OCI-LY1 (cell line): Measurements from ENCODE around the gene MAN1A2.

Experiments
- H2AFZ ChIP-seq: fragments of 200-600 bp; sonication (generic), shearing (Covaris generic); 2 replicates; pipeline ENCODE4 v1.6.0; 2014; ENCODE audit warnings: antibody characterized with exemption, mild to moderate bottlenecking, low read length
- H3F3A ChIP-seq: fragments of 200-600 bp; sonication (generic), shearing (Covaris generic); 2 replicates; pipeline ENCODE4 v1.6.0; 2014; ENCODE audit warnings: mild to moderate bottlenecking, antibody characterized with exemption, low read length, moderate library complexity; ENCODE audit not compliant: insufficient read depth
- H3K27ac ChIP-seq: fragments of 200-600 bp; sonication (generic); 2 replicates; pipeline ENCODE4 v1.5.1; 2014; ENCODE audit warnings: low read length, mixed run types, mild to moderate bottlenecking, low read depth; ENCODE audit not compliant: poor library complexity, severe bottlenecking
- H3K27me3 ChIP-seq: fragments of 200-600 bp; sonication (generic); 2 replicates; pipeline ENCODE4 v1.6.0; 2014; ENCODE audit warnings: antibody characterized with exemption, mild to moderate bottlenecking, low read length, moderate library complexity; ENCODE audit not compliant: insufficient read depth
- H3K36me3 ChIP-seq: fragments of 200-600 bp; sonication (generic); 2 replicates; pipeline ENCODE4 v1.6.1; 2014; ENCODE audit warnings: mild to moderate bottlenecking, antibody characterized with exemption, low read length, moderate library complexity, mixed read lengths; ENCODE audit not compliant: insufficient read depth
- H3K4me1 ChIP-seq: fragments of 200-600 bp; sonication (generic); 2 replicates; pipeline ENCODE4 v1.5.1; 2014; ENCODE audit warnings: mild to moderate bottlenecking, low read length, moderate library complexity; ENCODE audit not compliant: insufficient read depth, severe bottlenecking
- H3K4me2 ChIP-seq: fragments of 200-600 bp; sonication (generic), shearing (Covaris generic); 2 replicates; pipeline ENCODE4 v1.6.1; 2014; ENCODE audit warnings: low read length
- H3K4me3 ChIP-seq: fragments of 200-600 bp; sonication (generic); 2 replicates; pipeline ENCODE4 v1.5.1; 2014; ENCODE audit warnings: low read length, low read depth, mild to moderate bottlenecking, mixed read lengths; ENCODE audit not compliant: poor library complexity, severe bottlenecking
- H3K79me2 ChIP-seq: fragments of 200-600 bp; shearing (Covaris generic); 2 replicates; pipeline ENCODE4 v1.6.1; 2016; ENCODE audit warnings: mixed run types, low read length, mixed read lengths; ENCODE audit not compliant: insufficient read depth
- H3K9ac ChIP-seq: fragments of 200-600 bp; sonication (generic), shearing (Covaris generic); 2 replicates; pipeline ENCODE4 v1.6.1; 2014; ENCODE audit warnings: mild to moderate bottlenecking, low read length, mixed read lengths
- H3K9me2 ChIP-seq: fragments of 200-600 bp; sonication (generic), shearing (Covaris generic); 2 replicates; pipeline ENCODE4 v1.6.1; 2014; ENCODE audit warnings: low read depth, mild to moderate bottlenecking, low read length, mixed read lengths
- H3K9me3 ChIP-seq: fragments of 200-600 bp; shearing (Covaris generic); 2 replicates; pipeline ENCODE4 v1.6.1; 2014; ENCODE audit warnings: low read length, mixed read lengths
- H4K20me1 ChIP-seq: fragments of 200-600 bp; sonication (generic), shearing (Covaris generic); 2 replicates; pipeline ENCODE4 v1.6.0; 2016; ENCODE audit warnings: mild to moderate bottlenecking, low read length; ENCODE audit not compliant: insufficient read depth
- CTCF ChIP-seq: fragments of 200-600 bp; sonication (generic), shearing (Covaris generic); IDR thresholded peaks from 2 replicates; pipeline ENCODE4 v1.5.1; 2017; ENCODE audit warnings: mild to moderate bottlenecking, antibody characterized with exemption, low read length, moderate library complexity, mixed read lengths
- EZH2 ChIP-seq: fragments of 200-600 bp; sonication (generic), shearing (Covaris generic); IDR thresholded peaks from 2 replicates; pipeline ENCODE4 v1.8.0; 2017; ENCODE audit warnings: borderline replicate concordance, mixed run types, mild to moderate bottlenecking, antibody characterized with exemption, low read length, moderate library complexity, mixed read lengths

MAN1A2 gene

GRCh38 chr1:117401761-117402160 is 34.5 kb downstream of the MAN1A2 start:
- no peak overlapping the region for H3K27ac ChIP-seq
- no peak overlapping the region for H2AFZ ChIP-seq
- H3K79me2 ChIP-seq = peaks cover 9% of the 10 kb centered on the region
- H3K4me2 ChIP-seq = no peak overlapping the region
- no peak overlapping the region for H3K4me3 ChIP-seq
- H3K9me3 ChIP-seq = no peaks in the 10 kb centered on the region; the same call in 1 of the 2 replicates
- no peaks in the 10 kb centered on the region for H3K4me1 ChIP-seq
- H3K36me3 ChIP-seq = peaks cover 36% of the 10 kb centered on the region
- no peak overlapping the region for H3K9ac ChIP-seq
- H3K9me2 ChIP-seq = no peaks in the 10 kb centered on the region
- TF ChIP-seq CTCF = no peak
- no peak for TF ChIP-seq EZH2
- H4K20me1 ChIP-seq = no peaks in the 10 kb centered on the region
- no peaks in the 10 kb centered on the region for H3K27me3 ChIP-seq
- no peaks in the 10 kb centered on the region for H3F3A ChIP-seq

- peaks cover 7% of the 10 kb centered on the region for H3K79me2 ChIP-seq
- no peaks in the 10 kb centered on the region for H3F3A ChIP-seq
- TF ChIP-seq CTCF (no peak), EZH2 (no peak)
- no peak overlapping the region for H3K27ac ChIP-seq
- H3K9me2 ChIP-seq = no peaks in the 10 kb centered on the region
- no peaks in the 10 kb centered on the region; the same call in 1 of the 2 replicates for H3K9me3 ChIP-seq
- H3K27me3 ChIP-seq = no peaks in the 10 kb centered on the region
- H4K20me1 ChIP-seq = no peaks in the 10 kb centered on the region
- no peak overlapping the region for H2AFZ ChIP-seq
- no peak overlapping the region for H3K4me2 ChIP-seq
- no peaks in the 10 kb centered on the region for H3K4me1 ChIP-seq
- no peak overlapping the region for H3K9ac ChIP-seq
- H3K4me3 ChIP-seq = no peak overlapping the region
- H3K36me3 ChIP-seq = peaks cover 36% of the 10 kb centered on the region
Observed at GRCh38 chr1:117403597-117403996, 36.3 kb downstream of the MAN1A2 start.

GRCh38 chr1:117405042-117405441 is 37.8 kb downstream of the MAN1A2 start:
- Histone ChIP-seq H3K27me3 (no peaks in the 10 kb centered on the region), H3K27ac (no peak overlapping the region), H3K9me2 (no peaks in the 10 kb centered on the region), H3F3A (no peaks in the 10 kb centered on the region), H3K36me3 (peaks cover 44% of the 10 kb centered on the region), H2AFZ (no peak overlapping the region), H3K9ac (no peak overlapping the region), H3K79me2 (peaks cover 7% of the 10 kb centered on the region), H3K4me3 (no peak overlapping the region), H4K20me1 (no peaks in the 10 kb centered on the region), H3K4me1 (no peaks in the 10 kb centered on the region), H3K4me2 (no peak overlapping the region), H3K9me3 (no peaks in the 10 kb centered on the region; the same call in 1 of the 2 replicates)
- TF ChIP-seq CTCF (no peak), EZH2 (no peak)
